DMS153 treated with DMSO at 0.1 percent for 48 hours (cell line): Measurements from ENCODE around the gene OR2Y1.
"Not testable (repeated sequence)": the region's sequence is repeated elsewhere in the genome, so short reads cannot be mapped to it uniquely, and the experiment has no call there.

Experiments used
- DNase-seq: peaks from one replicate; lab custom pipeline; 2025; ENCODE audit not compliant: unreplicated experiment; lab: John Stamatoyannopoulos, UW

Gene OR2Y1

GRCh38 chr5:180739958-180740357 is at the start of gene OR2Y1:
OR2Y1 (minus strand) TSS chr5:180740058; CDS start chr5:180740058, 0 bp downstream.
- DNase-seq = no peak

DNA sequence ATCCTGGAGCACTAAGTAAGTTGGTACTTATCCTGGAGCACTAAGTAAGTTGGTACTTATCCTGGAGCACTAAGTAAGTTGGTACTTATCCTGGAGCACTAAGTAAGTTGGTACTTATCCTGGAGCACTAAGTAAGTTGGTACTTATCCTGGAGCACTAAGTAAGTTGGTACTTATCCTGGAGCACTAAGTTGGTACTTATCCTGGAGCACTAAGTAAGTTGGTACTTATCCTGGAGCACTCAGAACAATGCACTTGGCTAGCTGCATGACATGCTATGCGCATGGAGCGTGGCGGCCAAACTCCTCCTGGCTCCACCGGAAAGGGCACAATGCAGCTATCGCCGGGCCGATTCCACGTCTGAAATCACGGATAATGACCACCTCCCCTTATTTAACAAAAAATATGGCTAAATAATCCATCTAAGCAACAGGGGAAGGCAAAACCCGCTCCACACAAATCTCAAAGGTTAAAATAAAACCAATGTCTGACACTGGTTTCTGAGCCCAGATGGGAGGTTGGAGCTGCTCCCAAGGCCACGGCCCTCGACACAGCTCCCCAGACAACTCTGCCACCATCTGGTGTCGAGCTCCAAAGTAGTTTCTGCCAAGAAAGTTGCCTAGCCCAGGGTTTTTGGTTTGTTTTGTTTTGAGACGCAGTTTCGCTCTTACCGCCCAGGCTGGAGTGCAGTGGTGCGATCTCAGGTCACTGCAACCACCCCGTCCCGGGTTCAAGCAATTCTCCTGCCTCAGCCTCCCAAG is 49.0 kb upstream of the OR2Y1 start:
- not testable (repeated sequence) for DNase-seq

DNA sequence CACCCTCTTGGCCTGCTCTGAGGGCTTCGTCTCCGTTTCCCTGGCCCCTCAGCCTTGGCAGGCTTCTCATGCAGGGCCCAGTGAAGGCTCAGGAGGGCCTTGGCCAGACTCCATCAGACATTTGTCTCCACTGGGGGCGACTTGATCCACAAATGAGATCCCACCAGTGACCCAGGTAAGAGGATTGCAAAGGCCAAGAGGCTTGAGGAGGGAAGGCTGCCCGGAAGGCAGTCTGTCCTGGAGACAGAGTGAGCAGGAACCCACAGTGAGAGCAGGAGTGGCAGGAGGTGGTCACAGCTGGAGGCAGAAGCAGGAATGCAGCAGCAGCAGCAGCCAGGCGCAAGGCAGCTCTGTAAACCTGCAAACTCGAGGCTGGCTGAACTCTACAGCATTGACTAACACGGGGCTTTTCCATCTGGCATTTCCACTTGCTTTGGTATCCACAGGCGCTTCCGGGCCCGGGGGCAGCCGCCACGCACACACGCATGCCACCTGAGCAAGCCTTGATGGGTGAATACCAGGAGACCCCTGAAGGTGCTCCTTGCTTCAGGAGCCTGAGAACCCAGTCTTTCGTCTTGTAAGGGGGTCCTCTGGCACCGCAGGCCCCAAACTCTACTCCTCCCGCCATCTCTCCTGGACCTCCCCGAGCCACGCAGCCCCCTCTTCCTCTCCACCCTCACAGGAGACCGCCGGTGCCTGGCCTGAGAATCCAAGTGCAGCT is 48.0 kb upstream of the OR2Y1 start:
- DNase-seq = no peak

- no peak for DNase-seq
Observed at GRCh38 chr5:180786531-180787398, 46.9 kb upstream of the OR2Y1 start.

DNA sequence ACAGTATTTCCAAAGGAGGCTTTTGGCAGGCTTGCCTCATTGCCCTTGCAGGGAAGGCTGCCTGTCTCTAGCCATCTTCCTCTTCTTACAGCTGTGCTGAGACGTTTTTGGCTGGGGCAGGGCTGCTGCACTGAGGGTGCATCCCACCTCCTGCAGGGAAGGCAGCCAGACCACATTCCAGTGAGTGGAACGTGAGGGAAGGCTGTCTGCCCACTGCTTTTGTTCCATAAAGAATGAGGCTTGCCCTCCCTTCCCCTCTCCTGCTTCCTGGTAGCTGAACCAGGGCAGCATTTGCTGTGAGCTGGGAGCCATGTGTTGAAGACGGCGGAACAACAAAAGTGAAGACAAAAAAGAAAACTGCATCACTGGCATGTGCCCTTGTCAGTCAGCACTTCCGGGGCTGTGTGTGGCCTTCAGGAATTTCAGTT is 46.0 kb upstream of the OR2Y1 start:
- no peak for DNase-seq

- DNase-seq = no peak
Observed at GRCh38 chr5:180785121-180785781, 45.4 kb upstream of the OR2Y1 start.

DNA sequence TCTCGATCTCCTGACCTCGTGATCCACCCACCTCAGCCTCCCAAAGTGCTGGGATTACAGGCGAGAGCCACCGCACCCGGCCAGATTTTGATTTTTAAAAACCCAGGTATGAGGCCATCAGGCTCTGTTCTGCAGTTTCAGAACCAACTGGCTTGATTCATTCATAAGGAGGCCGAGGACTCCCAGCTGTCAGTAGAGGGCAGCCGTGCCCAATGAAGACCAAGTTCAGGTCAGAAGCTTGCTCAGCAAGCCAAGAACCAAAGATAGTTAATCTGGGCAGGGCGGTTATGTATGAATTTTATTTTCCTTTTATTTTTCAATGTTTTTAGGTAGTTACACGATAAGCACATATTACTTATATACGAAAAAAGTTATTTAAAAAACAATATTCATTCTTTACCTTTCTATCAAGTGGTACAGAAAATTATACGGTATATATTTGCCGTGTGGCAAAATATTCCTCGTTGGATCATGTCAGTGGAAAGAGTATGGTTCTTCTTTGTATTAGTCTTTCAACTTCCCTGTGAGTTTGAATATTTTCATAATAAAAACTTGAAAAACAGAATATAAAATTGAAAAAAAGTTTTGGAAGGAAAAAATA is 44.7 kb upstream of the OR2Y1 start:
- DNase-seq = no peak

DNA sequence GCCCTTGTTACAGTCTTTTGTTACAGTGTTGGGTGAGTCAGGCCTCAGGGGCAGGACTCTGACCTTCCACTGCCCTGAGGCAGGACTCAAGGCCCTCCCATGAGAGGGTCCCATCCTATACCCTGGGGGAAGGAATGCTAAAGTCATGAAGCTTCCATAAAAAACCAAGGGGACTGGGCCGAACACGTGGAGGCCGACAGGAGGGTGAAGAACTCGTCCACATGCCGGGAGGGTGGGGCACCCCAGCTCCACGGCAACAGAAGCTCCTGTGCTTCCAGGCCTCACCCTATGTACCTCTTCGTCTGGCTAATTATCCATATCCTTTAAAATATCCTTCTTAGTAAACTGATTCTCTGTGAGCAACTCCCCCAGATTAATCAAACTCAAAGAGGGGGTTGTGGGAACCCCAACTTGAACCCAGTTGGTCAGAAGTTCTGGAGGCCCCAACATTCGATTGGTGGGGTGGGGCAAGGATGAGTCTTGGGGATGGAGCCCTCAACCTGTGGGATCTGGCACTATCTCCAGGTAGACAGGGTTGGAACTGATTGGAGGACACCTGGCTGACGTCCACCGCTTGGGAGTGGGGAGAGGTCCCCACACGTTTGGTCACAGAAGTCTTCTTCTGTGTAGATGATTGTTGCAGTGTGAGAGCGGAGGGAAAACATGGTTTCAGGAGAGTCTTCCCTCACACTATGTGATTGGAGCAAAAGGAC is 43.6 kb upstream of the OR2Y1 start:
- no peak for DNase-seq

- DNase-seq = no peak
Observed at GRCh38 chr5:180782748-180783147, 42.9 kb upstream of the OR2Y1 start.

DNA sequence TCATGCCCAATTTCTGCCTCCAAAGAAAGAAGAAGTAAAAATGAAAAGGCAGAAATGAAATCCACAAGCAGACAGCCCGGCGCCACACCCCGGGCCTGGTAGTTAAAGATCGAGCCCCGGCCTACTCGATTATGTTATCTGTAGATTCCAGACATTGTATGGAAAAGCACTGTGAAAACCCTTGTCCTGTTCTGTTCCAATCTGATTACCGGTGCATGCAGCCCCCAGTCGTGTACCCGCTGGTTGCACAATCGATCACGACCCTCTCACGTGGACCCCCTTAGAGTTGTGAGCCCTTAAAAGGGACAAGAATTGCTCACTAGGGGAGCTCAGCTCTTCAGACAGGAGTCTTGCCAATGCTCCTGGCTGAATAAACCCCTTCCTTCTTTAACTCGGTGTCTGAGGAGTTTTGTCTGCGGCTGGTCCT is 42.1 kb upstream of the OR2Y1 start:
- DNase-seq = not testable (repeated sequence)

GRCh38 chr5:180779985-180780610 is 40.2 kb upstream of the OR2Y1 start:
- DNase-seq = no peak

DNA sequence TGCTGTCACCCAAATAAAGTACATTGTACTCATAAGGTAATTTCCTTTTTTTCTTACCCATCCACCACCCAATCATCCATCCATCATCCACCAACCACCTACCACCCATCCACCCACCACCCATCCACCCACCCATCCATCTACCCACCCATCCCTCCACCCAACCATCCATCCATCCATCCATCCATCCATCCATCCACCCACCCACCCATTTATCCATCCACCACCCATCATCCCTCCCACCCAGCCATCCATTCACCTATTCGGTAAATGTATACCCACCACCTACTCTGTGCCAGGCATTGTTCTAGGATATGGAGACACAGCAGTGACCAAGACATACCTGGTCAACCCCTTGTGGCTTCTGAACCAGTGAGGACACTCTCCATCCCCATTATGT is 37.6 kb upstream of the OR2Y1 start:
- no peak for DNase-seq

DNA sequence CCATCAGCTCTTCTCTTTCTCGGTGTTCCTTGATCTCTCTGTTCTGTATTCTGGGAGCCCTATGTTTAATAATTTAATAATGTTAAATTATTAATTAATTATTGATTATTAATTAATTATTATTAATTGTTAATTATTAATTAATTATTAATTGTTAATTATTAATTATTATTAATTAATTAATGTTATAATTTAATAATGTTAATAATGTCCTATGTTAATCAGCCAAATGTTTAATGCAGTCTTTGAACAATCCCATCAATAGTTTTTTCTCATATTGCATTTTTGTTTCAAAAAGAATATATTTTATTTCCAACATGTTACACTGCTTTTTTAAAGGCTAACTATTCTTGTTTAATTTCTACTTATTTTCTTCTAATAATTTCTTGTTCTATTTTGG is 36.5 kb upstream of the OR2Y1 start:
- DNase-seq = no peak

GRCh38 chr5:180775624-180776023 is 35.8 kb upstream of the OR2Y1 start:
- DNase-seq = no peak

DNA sequence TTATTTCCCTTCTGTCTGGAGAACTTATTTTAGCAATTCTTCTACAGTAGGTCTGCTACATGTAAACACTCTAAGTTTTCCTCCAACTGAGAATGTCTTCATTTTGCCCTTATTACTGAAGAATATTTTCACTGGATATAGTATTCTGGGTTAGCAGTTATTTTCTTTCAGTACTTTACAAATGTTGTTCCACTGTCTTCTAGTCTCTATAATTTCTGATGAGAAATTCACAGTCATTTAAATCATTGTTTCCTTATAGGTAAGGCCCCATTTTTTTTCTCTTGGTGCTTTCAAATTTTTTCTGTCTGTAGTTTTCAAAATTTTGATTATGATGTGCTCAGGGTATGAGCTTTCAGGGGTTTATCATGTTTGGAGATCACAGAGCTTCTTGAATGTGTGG is 32.0 kb upstream of the OR2Y1 start:
- DNase-seq = no peak

DNA sequence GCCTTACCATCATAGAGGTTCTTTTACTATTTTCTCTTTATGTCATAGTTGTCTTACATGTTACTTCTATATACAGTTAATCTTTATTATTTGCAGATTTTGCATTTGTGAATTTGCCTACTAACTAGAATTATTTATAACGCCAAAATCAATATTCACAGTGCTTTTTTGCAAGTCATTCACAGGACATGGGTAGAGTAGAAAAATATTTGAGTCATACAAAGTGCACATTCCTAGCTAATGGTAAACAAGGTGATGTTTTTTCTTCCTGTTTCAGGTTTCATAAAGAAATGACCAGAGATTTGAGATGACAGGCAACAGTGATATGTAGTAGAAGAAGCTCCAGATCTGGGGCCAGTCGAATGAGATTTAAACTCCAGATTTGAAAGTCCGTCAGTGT is 30.0 kb upstream of the OR2Y1 start:
- DNase-seq = no peak

DNA sequence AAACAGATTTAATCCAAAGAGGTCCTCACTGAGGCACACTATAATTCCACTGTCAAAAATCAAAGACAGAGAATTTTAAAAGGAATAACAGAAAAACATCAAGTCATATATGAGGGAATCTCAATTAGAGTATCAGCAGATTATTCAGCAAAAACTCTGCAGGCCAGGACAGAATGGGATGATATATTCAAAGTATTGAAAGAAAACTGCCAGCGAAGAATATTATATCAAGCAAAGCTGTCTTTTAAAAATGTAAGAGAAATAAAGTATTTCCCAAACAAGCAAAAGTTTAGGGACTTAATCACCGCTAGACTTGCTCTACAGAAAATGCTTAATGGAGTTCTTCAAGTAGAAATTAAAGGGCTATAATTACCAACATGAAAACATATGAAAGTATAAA is 15.7 kb upstream of the OR2Y1 start:
- DNase-seq = no peak

- DNase-seq = no peak
Observed at GRCh38 chr5:180744253-180744652, 4.4 kb upstream of the OR2Y1 start.

DNA sequence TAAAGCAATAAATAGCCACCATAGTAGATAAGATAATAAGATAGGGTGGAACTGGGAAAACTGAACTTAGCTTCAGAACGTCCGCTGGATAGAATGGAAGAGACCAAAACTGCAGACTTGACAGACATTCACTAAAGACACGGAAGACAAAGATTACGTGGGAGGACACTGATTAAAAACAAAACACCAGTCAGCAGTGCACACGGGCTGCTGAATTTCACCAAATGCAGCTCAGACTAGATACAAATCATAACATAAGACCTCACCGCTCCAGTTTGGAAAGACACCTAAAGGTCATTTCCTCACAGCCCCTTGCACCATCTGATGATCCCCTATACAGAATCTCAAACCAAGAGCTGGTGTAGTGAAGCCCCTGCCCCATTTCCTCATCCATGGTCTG is 2.9 kb upstream of the OR2Y1 start:
- DNase-seq = no peak

DNA sequence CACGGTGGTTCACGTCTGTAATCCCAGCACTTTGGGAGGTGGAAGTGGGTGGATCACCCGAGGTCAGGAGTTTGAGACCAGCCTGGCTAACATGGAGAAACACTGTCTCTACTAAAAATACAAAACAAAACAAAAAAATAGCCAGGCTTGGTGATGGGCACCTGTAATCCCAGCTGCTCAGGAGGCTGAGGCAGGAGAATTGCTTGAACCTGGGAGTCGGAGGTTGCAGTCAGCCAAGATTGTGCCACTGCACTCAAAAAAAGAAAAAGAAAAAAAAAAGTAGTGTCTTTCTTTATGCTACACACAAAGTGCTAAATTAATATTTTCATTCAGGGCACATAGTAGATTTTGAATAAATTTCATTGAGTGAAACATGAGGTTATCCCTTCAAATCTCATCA is 1.1 kb upstream of the OR2Y1 start:
- not testable (repeated sequence) for DNase-seq
